B cell (primary cell): Measurements from ENCODE around the gene HIBCH. TPM values are rescaled to one million over a fixed set of nuclear protein-coding genes. Genes with fewer than 3 reads are reported as not detected.

Experiments used
- ATAC-seq: fragments of 200-7000 bp; cut with Tn5 transposase; one replicate; pipeline ENCODE4 v1.10.0; 2021; ENCODE audit warnings: low read depth, mild to moderate bottlenecking, moderate number of reproducible peaks, moderate library complexity
- CTCF ChIA-PET: fragments of 350-600 bp; sonication (Branson Sonifier 250); formaldehyde crosslinking; loops from one replicate; lab custom pipeline; 2021; ENCODE audit warnings: antibody characterized with exemption, inconsistent platforms; lab: Charles Lee
- POLR2A ChIA-PET: fragments of 350-600 bp; sonication (Branson Sonifier 250); formaldehyde crosslinking; loops from one replicate; lab custom pipeline; 2021; ENCODE audit warnings: antibody characterized with exemption; lab: Charles Lee
- DNase-seq: peaks from one replicate; pipeline ENCODE4 v3.0.0; 2013
- H2AFZ ChIP-seq: 2 replicates; pipeline ENCODE4 v1.6.1; 2012; ENCODE audit warnings: mild to moderate bottlenecking, low read depth, low read length; ENCODE audit not compliant: insufficient read depth, poor library complexity, severe bottlenecking
- H3K27ac ChIP-seq, 2 donors: 1 replicate in 1 of 2; 2 replicates in 1 of 2; pipeline ENCODE4 v1.5.1; 2012 to 2013; ENCODE audit warnings: low read length in 2 of 2, mild to moderate bottlenecking in 2 of 2, moderate library complexity in 1 of 2
- H3K27me3 ChIP-seq, 4 experiments: fragments of 200-600 bp in 1 of 4; sonication (generic) in 1 of 4; replicated peaks in 1 of 4; 1 replicate in 2 of 4; 2 replicates in 2 of 4; pipeline versions ENCODE4 v1.6.1 to v1.7.0; 2013 to 2016; ENCODE audit warnings: low read length in 3 of 4, mild to moderate bottlenecking in 2 of 4, mixed read lengths in 1 of 4, moderate library complexity in 1 of 4; ENCODE audit not compliant: insufficient read depth in 4 of 4, control insufficient read depth in 3 of 4; ENCODE audit errors: control extremely low read depth in 1 of 4
- H3K36me3 ChIP-seq, 2 experiments: replicated peaks in 1 of 2; 1 replicate in 1 of 2; 2 replicates in 1 of 2; pipeline versions ENCODE4 v1.6.1 to v1.7.1; 2013; ENCODE audit warnings: low read length in 1 of 2; ENCODE audit not compliant: insufficient read depth in 2 of 2, control insufficient read depth in 1 of 2; ENCODE audit errors: control extremely low read depth in 1 of 2, extremely low read depth in 1 of 2
- H3K4me1 ChIP-seq, 2 donors: fragments of 200-600 bp in 1 of 2; sonication (generic) in 1 of 2; 1 replicate in 1 of 2; 2 replicates in 1 of 2; pipeline versions ENCODE4 v1.5.1 to v1.6.1; 2013 to 2017; ENCODE audit warnings: low read length in 2 of 2; ENCODE audit not compliant: control insufficient read depth in 2 of 2, insufficient read depth in 2 of 2
- H3K4me2 ChIP-seq: replicated peaks from 2 replicates; pipeline ENCODE3; 2012; ENCODE audit warnings: mild to moderate bottlenecking, low read depth, low read length; ENCODE audit not compliant: poor library complexity, severe bottlenecking
- H3K4me3 ChIP-seq, 5 experiments: fragments of 200-600 bp in 1 of 5; sonication (generic) in 1 of 5; 1 replicate in 3 of 5; 2 replicates in 2 of 5; pipeline versions ENCODE4 v1.5.1 to v1.7.0; 2011 to 2016; ENCODE audit warnings: low read length in 4 of 5, mild to moderate bottlenecking in 4 of 5, low read depth in 2 of 5, control low read depth in 1 of 5, moderate library complexity in 1 of 5; ENCODE audit not compliant: insufficient read depth in 1 of 5; ENCODE audit errors: control extremely low read depth in 1 of 5, extremely low read depth in 1 of 5
- H3K79me2 ChIP-seq: fragments of 200-600 bp; sonication (generic); one replicate; pipeline ENCODE4 v1.6.0; 2016; ENCODE audit warnings: low read length; ENCODE audit not compliant: control insufficient read depth, insufficient read depth
- H3K9ac ChIP-seq: fragments of 200-600 bp; sonication (generic); 2 replicates; pipeline ENCODE4 v1.6.1; 2017; ENCODE audit warnings: mild to moderate bottlenecking, low read length, moderate library complexity
- H3K9me3 ChIP-seq, 3 donors: one replicate each; pipeline versions ENCODE4 v1.6.1 to v1.7.1; 2013; ENCODE audit warnings: low read length in 2 of 3; ENCODE audit not compliant: control insufficient read depth in 2 of 3, insufficient read depth in 1 of 3; ENCODE audit errors: control extremely low read depth in 1 of 3
- H4K20me1 ChIP-seq: 2 replicates; pipeline ENCODE4 v1.6.0; 2012; ENCODE audit warnings: mild to moderate bottlenecking, low read length; ENCODE audit not compliant: insufficient read depth, control insufficient read depth, poor library complexity, severe bottlenecking
- H3K27ac Mint-ChIP-seq: one replicate; pipeline ENCODE4 v1.8.0; 2021; ENCODE audit warnings: mixed read lengths
- H3K27me3 Mint-ChIP-seq: one replicate; pipeline ENCODE4 v1.8.0; 2021; ENCODE audit warnings: mixed read lengths
- H3K4me1 Mint-ChIP-seq: one replicate; pipeline ENCODE4 v1.8.0; 2021; ENCODE audit warnings: mixed read lengths
- H3K4me3 Mint-ChIP-seq: one replicate; pipeline ENCODE4 v1.8.0; 2021; ENCODE audit warnings: mixed read lengths
- H3K9me3 Mint-ChIP-seq: one replicate; pipeline ENCODE4 v1.8.0; 2022; ENCODE audit warnings: mixed read lengths; ENCODE audit not compliant: insufficient read depth
- CTCF ChIP-seq: fragments of 200-600 bp; IDR thresholded peaks from one replicate; pipeline ENCODE4 v1.8.0; 2022; ENCODE audit warnings: antibody characterized with exemption, mild to moderate bottlenecking
- EZH2 ChIP-seq: IDR thresholded peaks from 2 replicates; pipeline ENCODE4 v1.6.1; 2012; ENCODE audit warnings: borderline replicate concordance, low read depth, mild to moderate bottlenecking, moderate library complexity, low read length; ENCODE audit not compliant: insufficient read depth, poor library complexity, severe bottlenecking
- WGBS: methylation state at CpG from one replicate; pipeline ENCODE4 v1.1.5; 2013; ENCODE audit warnings: missing lambda C conversion rate; ENCODE audit not compliant: insufficient coverage; 5-methylcytosine and 5-hydroxymethylcytosine counted together
- intact Hi-C: fragments of 100-400 bp; cut with micrococcal nuclease; formaldehyde crosslinking; loops from one replicate; pipeline ENCODE4 v1.10.0; 2022
- polyA plus RNA-seq: library from polyadenylated mRNA; depleted of rRNA; stranded (reverse); fragments of >200 nt; gene quantifications from 2 replicates; pipeline ENCODE4 v1.2.3, GENCODE V29; 2012
- total RNA-seq, 2 donors: library from RNA; stranded (reverse); fragments of 120-200 nt in 1 of 2; gene quantifications; 1 replicate in 1 of 2; 2 replicates in 1 of 2; pipeline versions ENCODE4 v1.2.3 to v1.2.4, GENCODE V29; 2013 to 2022

HIBCH gene
- total and polyA plus RNA-seq, 2 donors (not counting 1 experiment from before 2014, with no cell fraction given), result 5.6 to 30.2 TPM

DNA sequence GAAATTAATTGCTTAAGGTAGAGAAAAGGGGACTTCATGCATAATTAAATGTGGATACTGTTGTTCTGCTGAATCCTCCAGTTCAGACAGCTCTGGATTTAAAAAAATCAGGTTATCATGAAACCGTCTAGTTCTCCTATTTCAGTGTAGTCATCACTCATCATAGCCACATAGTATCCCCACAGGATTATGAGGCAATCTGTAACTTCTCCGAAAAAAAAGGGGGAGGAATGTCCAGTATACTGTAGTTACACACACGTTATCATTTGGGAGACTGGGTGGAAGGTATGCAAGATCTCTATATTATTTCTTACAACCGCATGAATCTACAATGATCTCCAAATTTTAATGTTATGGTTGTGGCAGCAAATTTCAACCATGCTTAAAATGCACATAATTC, 114.0 kb downstream of the HIBCH start:
- Mint-ChIP-seq H3K27me3 (no peaks in the 10 kb centered on the region), H3K4me3 (no peak overlapping the region), H3K4me1 (peaks cover 8% of the 10 kb centered on the region), H3K9me3 (no peaks in the 10 kb centered on the region), H3K27ac (no peak overlapping the region)
- CTCF ChIA-PET, result no interaction called here
- Histone ChIP-seq H3K9me3 (no peaks in the 10 kb centered on the region), H3K27ac (no peak overlapping the region), H3K36me3 (peaks cover 0 to 5% of the 10 kb centered on the region in 2 experiments), H3K4me1 (peaks cover 0 to 3% of the 10 kb centered on the region in 2 donors), H3K4me2 (no peak overlapping the region), H3K27me3 (no peaks in the 10 kb centered on the region), H3K79me2 (no peaks in the 10 kb centered on the region), H3K4me3 (no peak overlapping the region), H3K9ac (no peak overlapping the region), H4K20me1 (no peaks in the 10 kb centered on the region), H2AFZ (no peak overlapping the region)
- POLR2A ChIA-PET, result no interaction called here
- WGBS, result no CpG with 5 or more reads among the region's 4 CpGs
- ATAC-seq (no peak), DNase-seq (no peak)
- intact Hi-C loops, result no loop called here
- TF ChIP-seq CTCF (no peak), EZH2 (no peak)

GRCh38 chr2:190202604-190203003, 117.0 kb downstream of the HIBCH start:
- POLR2A ChIA-PET, result no interaction called here
- ATAC-seq, result no peak

More at GRCh38 chr2:190202604-190203003, 117.0 kb downstream of the HIBCH start:
- no peaks in the 10 kb centered on the region for H3K9me3 ChIP-seq
- no peaks in the 10 kb centered on the region for H4K20me1 ChIP-seq
- H3K4me3 Mint-ChIP-seq, result no peak overlapping the region
- H3K9ac ChIP-seq, result no peak overlapping the region
- H3K9me3 Mint-ChIP-seq, result no peaks in the 10 kb centered on the region
- no peaks in the 10 kb centered on the region for H3K27me3 ChIP-seq
- H3K27ac Mint-ChIP-seq, result no peak overlapping the region
- H3K4me2 ChIP-seq, result no peak overlapping the region
- H3K4me3 ChIP-seq, result no peak overlapping the region
- peaks cover 3 to 8% of the 10 kb centered on the region in 2 experiments for H3K36me3 ChIP-seq
- no peak overlapping the region for H3K27ac ChIP-seq
- no peak overlapping the region for H2AFZ ChIP-seq
- WGBS, result no CpG with 5 or more reads among the region's 1 CpG
- no peaks in the 10 kb centered on the region for H3K27me3 Mint-ChIP-seq
- no peaks in the 10 kb centered on the region for H3K4me1 ChIP-seq
- intact Hi-C loops, result no loop called here
- DNase-seq, result no peak
- H3K4me1 Mint-ChIP-seq, result peaks cover 3% of the 10 kb centered on the region
- TF ChIP-seq CTCF, result no peak
- TF ChIP-seq EZH2, result no peak
- H3K79me2 ChIP-seq, result no peaks in the 10 kb centered on the region
- CTCF ChIA-PET, result no interaction called here
